ENCODE results near the gene DZIP1.
A peak's percentile ranks its signal among the peaks of the same experiment; 100 is the strongest.

Gene DZIP1

DNA sequence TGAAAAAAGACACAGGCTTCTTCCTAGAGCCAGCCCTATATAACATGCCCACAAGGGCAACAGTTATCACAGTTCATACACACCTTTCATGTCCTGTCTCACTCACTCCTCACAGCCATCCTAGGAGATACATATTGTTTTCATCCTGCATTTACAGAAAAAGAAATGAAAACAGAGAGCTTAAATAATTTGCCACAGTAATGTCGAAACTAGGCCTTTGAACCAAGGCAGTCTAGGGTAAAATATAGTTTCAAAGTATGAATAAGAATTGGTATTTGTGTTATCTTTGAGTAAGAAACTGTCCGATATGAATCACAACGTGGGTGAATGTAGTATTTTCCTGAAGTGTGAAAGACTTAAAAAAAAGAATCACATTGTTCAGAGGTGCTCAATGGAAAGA, 65.2 kb downstream of the DZIP1 start:
- Histone ChIP-seq H3K79me2 (ENCODE audit: control insufficient read depth, insufficient read depth, low read length, poor library complexity) (no peaks in the 10 kb centered on the region), H4K91ac (ENCODE audit: low read depth, low read length) (no peak overlapping the region), H3K4me1 (ENCODE audit: control insufficient read depth in 1 of 2, insufficient read depth in 2 of 2, low read length in 2 of 2) (no peaks in the 10 kb centered on the region), H3K4me3 (ENCODE audit: low read depth, low read length) (no peak overlapping the region), H3K27me3 (ENCODE audit: insufficient read depth, low read length) (no peaks in the 10 kb centered on the region), H2BK120ac (ENCODE audit: insufficient read depth, low read length, poor library complexity) (no peak overlapping the region), H3K9me3 (ENCODE audit: insufficient read depth, low read depth, low read length) (peaks cover 1% of the 10 kb centered on the region), H4K12ac (ENCODE audit: low read depth, low read length) (no peak overlapping the region), H2BK12ac (ENCODE audit: low read length) (no peak overlapping the region), H3K27ac (ENCODE audit: low read depth, low read length) (no peak overlapping the region), H3K79me1 (ENCODE audit: low read length) (no peaks in the 10 kb centered on the region), H2BK5ac (ENCODE audit: low read depth, low read length, poor library complexity) (no peak overlapping the region), H3K4me2 (ENCODE audit: low read length) (no peak overlapping the region), H2AK5ac (ENCODE audit: low read length) (no peak overlapping the region), H3K23ac (ENCODE audit: low read length) (no peak overlapping the region), H3K4ac (ENCODE audit: low read depth, low read length) (no peak overlapping the region), H3K9ac (ENCODE audit: low read length) (no peak overlapping the region), H4K8ac (ENCODE audit: low read depth, low read length) (no peak overlapping the region), H2AFZ (ENCODE audit: insufficient read depth, low read length, poor library complexity) (no peak overlapping the region), H3K18ac (ENCODE audit: low read length) (no peak overlapping the region), H3K14ac (ENCODE audit: low read length) (no peak overlapping the region), H3K36me3 (ENCODE audit: control insufficient read depth in 1 of 2, insufficient read depth in 2 of 2, low read length in 2 of 2) (peaks cover 4 to 10% of the 10 kb centered on the region in 2 experiments)
- no peak for DNase-seq
- no CpG with 5 or more reads among the region's 3 CpGs for WGBS (ENCODE audit: extremely low coverage, insufficient coverage, insufficient read length)

DNA sequence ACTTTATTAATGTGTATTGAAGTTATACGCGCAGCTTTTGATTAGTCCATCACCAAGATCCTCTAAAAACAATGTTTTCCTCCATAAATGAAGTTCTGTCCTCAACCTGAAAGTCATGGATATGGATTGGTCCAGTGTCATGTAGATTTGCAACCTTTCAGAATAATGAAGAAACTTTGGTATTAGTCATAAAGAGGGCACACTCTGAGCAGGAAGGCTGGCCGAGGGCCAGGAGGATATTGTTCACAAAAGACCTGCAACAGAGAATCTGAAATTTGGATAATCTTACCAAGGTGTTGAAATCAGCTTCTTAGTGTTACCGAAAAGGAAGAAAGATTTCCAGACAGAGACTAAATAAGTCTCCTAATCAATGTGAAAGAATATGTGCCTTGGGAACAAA, 71.3 kb downstream of the DZIP1 start:
- Histone ChIP-seq H3K27ac (ENCODE audit: low read depth, low read length) (no peak overlapping the region), H2BK5ac (ENCODE audit: low read depth, low read length, poor library complexity) (no peak overlapping the region), H4K8ac (ENCODE audit: low read depth, low read length) (no peak overlapping the region), H3K23ac (ENCODE audit: low read length) (no peak overlapping the region), H3K79me1 (ENCODE audit: low read length) (no peaks in the 10 kb centered on the region), H3K4me3 (ENCODE audit: low read depth, low read length) (no peak overlapping the region), H3K4me2 (ENCODE audit: low read length) (no peak overlapping the region), H2BK12ac (ENCODE audit: low read length) (no peak overlapping the region), H4K12ac (ENCODE audit: low read depth, low read length) (no peak overlapping the region), H3K9ac (ENCODE audit: low read length) (no peak overlapping the region), H3K36me3 (ENCODE audit: control insufficient read depth in 1 of 2, insufficient read depth in 2 of 2, low read length in 2 of 2) (peaks cover 2% of the 10 kb centered on the region in 2 experiments), H2AK5ac (ENCODE audit: low read length) (no peak overlapping the region), H3K4me1 (ENCODE audit: control insufficient read depth in 1 of 2, insufficient read depth in 2 of 2, low read length in 2 of 2) (no peaks in the 10 kb centered on the region), H2BK120ac (ENCODE audit: insufficient read depth, low read length, poor library complexity) (no peak overlapping the region), H2AFZ (ENCODE audit: insufficient read depth, low read length, poor library complexity) (no peak overlapping the region), H3K18ac (ENCODE audit: low read length) (no peak overlapping the region), H3K79me2 (ENCODE audit: control insufficient read depth, insufficient read depth, low read length, poor library complexity) (no peaks in the 10 kb centered on the region), H3K27me3 (ENCODE audit: insufficient read depth, low read length) (no peaks in the 10 kb centered on the region), H3K9me3 (ENCODE audit: insufficient read depth, low read depth, low read length) (peaks cover 1% of the 10 kb centered on the region), H3K4ac (ENCODE audit: low read depth, low read length) (no peak overlapping the region), H4K91ac (ENCODE audit: low read depth, low read length) (no peak overlapping the region), H3K14ac (ENCODE audit: low read length) (no peak overlapping the region)
- DNase-seq: no peak
- no CpG with 5 or more reads among the region's 4 CpGs for WGBS (ENCODE audit: extremely low coverage, insufficient coverage, insufficient read length)

DNA sequence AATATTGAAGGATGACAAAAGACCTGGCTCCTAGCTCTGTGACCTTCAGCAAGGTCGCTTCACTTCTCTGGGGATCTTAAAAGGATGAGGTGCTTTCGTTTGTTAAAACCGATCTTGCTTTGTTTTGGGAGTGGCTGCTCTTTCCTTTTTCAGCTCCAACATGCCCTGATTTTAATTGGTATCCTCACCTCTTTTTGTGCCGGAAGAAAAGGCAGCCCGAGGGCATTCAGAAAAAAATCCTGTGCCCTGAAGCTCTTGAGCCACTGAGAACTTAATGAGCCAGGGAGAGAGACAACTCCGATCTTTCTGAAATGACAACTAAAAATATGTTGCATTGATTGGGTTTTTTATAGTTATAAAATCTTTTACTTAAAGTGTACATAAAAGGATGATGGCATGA, 72.6 kb downstream of the DZIP1 start:
- no peak overlapping the region for H2AK5ac ChIP-seq (ENCODE audit: low read length)
- H3K79me2 ChIP-seq (ENCODE audit: control insufficient read depth, insufficient read depth, low read length, poor library complexity): no peaks in the 10 kb centered on the region
- no peaks in the 10 kb centered on the region for H3K4me1 ChIP-seq (ENCODE audit: control insufficient read depth in 1 of 2, insufficient read depth in 2 of 2, low read length in 2 of 2)
- no peak overlapping the region for H3K14ac ChIP-seq (ENCODE audit: low read length)
- no peak overlapping the region for H3K4me2 ChIP-seq (ENCODE audit: low read length)
- no peak overlapping the region for H2BK5ac ChIP-seq (ENCODE audit: low read depth, low read length, poor library complexity)
- no peak overlapping the region for H3K9ac ChIP-seq (ENCODE audit: low read length)
- no peak overlapping the region for H3K18ac ChIP-seq (ENCODE audit: low read length)
- H4K91ac ChIP-seq (ENCODE audit: low read depth, low read length): no peak overlapping the region
- DNase-seq: peak; percentile 33 to 70
- no peak overlapping the region for H3K4ac ChIP-seq (ENCODE audit: low read depth, low read length)
- no peak overlapping the region for H2BK120ac ChIP-seq (ENCODE audit: insufficient read depth, low read length, poor library complexity)
- no peaks in the 10 kb centered on the region for H3K79me1 ChIP-seq (ENCODE audit: low read length)
- H2BK12ac ChIP-seq (ENCODE audit: low read length): no peak overlapping the region
- peaks cover 2% of the 10 kb centered on the region in 2 experiments for H3K36me3 ChIP-seq (ENCODE audit: control insufficient read depth in 1 of 2, insufficient read depth in 2 of 2, low read length in 2 of 2)
- H4K8ac ChIP-seq (ENCODE audit: low read depth, low read length): no peak overlapping the region
- H3K4me3 ChIP-seq (ENCODE audit: low read depth, low read length): no peak overlapping the region
- no peak overlapping the region for H3K23ac ChIP-seq (ENCODE audit: low read length)
- peaks cover 1% of the 10 kb centered on the region for H3K9me3 ChIP-seq (ENCODE audit: insufficient read depth, low read depth, low read length)
- no peak overlapping the region for H3K27ac ChIP-seq (ENCODE audit: low read depth, low read length)
- H3K27me3 ChIP-seq (ENCODE audit: insufficient read depth, low read length): no peaks in the 10 kb centered on the region
- H4K12ac ChIP-seq (ENCODE audit: low read depth, low read length): no peak overlapping the region
- WGBS (ENCODE audit: extremely low coverage, insufficient coverage, insufficient read length): no CpG with 5 or more reads among the region's 6 CpGs
- no peak overlapping the region for H2AFZ ChIP-seq (ENCODE audit: insufficient read depth, low read length, poor library complexity)

DNA sequence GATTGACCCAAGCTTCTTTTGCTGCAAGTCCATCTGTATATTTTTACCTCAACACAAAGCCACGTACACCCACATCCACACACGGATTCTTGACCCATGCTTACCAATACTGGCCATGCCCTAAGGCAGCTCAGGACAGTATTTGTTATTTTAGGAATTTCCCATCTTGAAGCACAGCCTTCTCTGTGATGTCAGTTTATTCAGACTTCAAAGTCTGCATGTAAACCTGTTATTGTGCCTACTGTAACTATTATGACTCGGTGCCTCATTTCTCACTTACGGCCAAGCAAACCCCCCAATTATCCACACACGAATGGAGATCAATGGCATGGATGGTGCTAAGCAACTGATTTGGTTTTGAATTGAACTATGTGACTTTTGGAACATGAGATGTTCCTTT, 74.5 kb downstream of the DZIP1 start:
- Histone ChIP-seq H3K14ac (ENCODE audit: low read length) (no peak overlapping the region), H3K4me2 (ENCODE audit: low read length) (no peak overlapping the region), H2BK5ac (ENCODE audit: low read depth, low read length, poor library complexity) (no peak overlapping the region), H3K36me3 (ENCODE audit: control insufficient read depth in 1 of 2, insufficient read depth in 2 of 2, low read length in 2 of 2) (no peaks in the 10 kb centered on the region), H3K27me3 (ENCODE audit: insufficient read depth, low read length) (no peaks in the 10 kb centered on the region), H3K9ac (ENCODE audit: low read length) (no peak overlapping the region), H4K91ac (ENCODE audit: low read depth, low read length) (no peak overlapping the region), H2BK120ac (ENCODE audit: insufficient read depth, low read length, poor library complexity) (no peak overlapping the region), H3K18ac (ENCODE audit: low read length) (no peak overlapping the region), H3K79me1 (ENCODE audit: low read length) (no peaks in the 10 kb centered on the region), H3K4me3 (ENCODE audit: low read depth, low read length) (no peak overlapping the region), H3K4me1 (ENCODE audit: control insufficient read depth in 1 of 2, insufficient read depth in 2 of 2, low read length in 2 of 2) (no peaks in the 10 kb centered on the region), H3K79me2 (ENCODE audit: control insufficient read depth, insufficient read depth, low read length, poor library complexity) (no peaks in the 10 kb centered on the region), H4K8ac (ENCODE audit: low read depth, low read length) (no peak overlapping the region), H3K23ac (ENCODE audit: low read length) (no peak overlapping the region), H2AK5ac (ENCODE audit: low read length) (no peak overlapping the region), H2AFZ (ENCODE audit: insufficient read depth, low read length, poor library complexity) (no peak overlapping the region), H3K9me3 (ENCODE audit: insufficient read depth, low read depth, low read length) (no peaks in the 10 kb centered on the region), H2BK12ac (ENCODE audit: low read length) (no peak overlapping the region), H3K27ac (ENCODE audit: low read depth, low read length) (no peak overlapping the region), H3K4ac (ENCODE audit: low read depth, low read length) (no peak overlapping the region), H4K12ac (ENCODE audit: low read depth, low read length) (no peak overlapping the region)
- DNase-seq: peak; percentile 83 to 93
- no CpG with 5 or more reads among the region's 5 CpGs for WGBS (ENCODE audit: extremely low coverage, insufficient coverage, insufficient read length)

All from trophoblast cell (in vitro differentiated cells and primary cell).